H1 (cell line): ENCODE measurements around the gene ZCCHC10. TPM values are rescaled to one million over a fixed set of nuclear protein-coding genes. Genes with fewer than 3 reads are reported as not detected.
"Not testable (repeated sequence)": the region's sequence is repeated elsewhere in the genome, so short reads cannot be mapped to it uniquely, and the experiment has no call there.

Source experiments
- CTCF ChIA-PET: fragments of 300-600 bp; sonication (Branson Sonifier 250); formaldehyde crosslinking; loops from one replicate; lab custom pipeline; 2021; ENCODE audit not compliant: partially characterized antibody; lab: Charles Lee
- POLR2A ChIA-PET: fragments of 300-600 bp; sonication (Branson Sonifier 250); formaldehyde crosslinking; loops from one replicate; lab custom pipeline; 2021; ENCODE audit warnings: inconsistent platforms; ENCODE audit not compliant: partially characterized antibody; lab: Charles Lee
- DNase-seq, 2 experiments: peaks; one replicate each; pipeline versions ENCODE4 v3.0.0 to v3.0.0-alpha.2; 2010 to 2022; ENCODE audit warnings: low spot score in 2 of 2, low read depth in 1 of 2, mixed read lengths in 1 of 2
- FAIRE-seq: peaks from 2 replicates; lab custom pipeline; 2011; peaks lifted over from hg19 to GRCh38; lab: Jason Lieb, UNC
- H2AFZ ChIP-seq: 2 replicates; pipeline ENCODE4 v1.8.1; 2012; ENCODE audit warnings: low read length, inconsistent platforms
- H2AK5ac ChIP-seq: 2 replicates; pipeline ENCODE4 v1.6.1; 2013; ENCODE audit warnings: low read depth, low read length
- H2BK120ac ChIP-seq: replicated peaks from 2 replicates; pipeline ENCODE3; 2013; ENCODE audit warnings: low read depth, low read length, inconsistent platforms
- H2BK12ac ChIP-seq: 2 replicates; pipeline ENCODE4 v1.6.1; 2013; ENCODE audit warnings: low read depth, low read length
- H2BK15ac ChIP-seq: 2 replicates; pipeline ENCODE4 v1.6.1; 2013; ENCODE audit warnings: low read length
- H2BK20ac ChIP-seq: 2 replicates; pipeline ENCODE4 v1.6.1; 2013; ENCODE audit warnings: low read length
- H2BK5ac ChIP-seq: 2 replicates; pipeline ENCODE4 v1.6.1; 2013; ENCODE audit warnings: low read depth, low read length
- H3K14ac ChIP-seq: 2 replicates; pipeline ENCODE4 v1.6.1; 2013; ENCODE audit warnings: inconsistent platforms; ENCODE audit not compliant: insufficient read length
- H3K18ac ChIP-seq: 2 replicates; pipeline ENCODE4 v1.6.1; 2013; ENCODE audit warnings: low read length; ENCODE audit errors: extremely low read depth
- H3K23ac ChIP-seq: 2 replicates; pipeline ENCODE4 v1.6.1; 2013; ENCODE audit warnings: inconsistent platforms; ENCODE audit not compliant: insufficient read length
- H3K23me2 ChIP-seq: 2 replicates; pipeline ENCODE4 v1.6.1; 2013; ENCODE audit warnings: low read depth, low read length
- H3K27ac ChIP-seq: 2 replicates; pipeline ENCODE4 v1.6.1; 2011; ENCODE audit warnings: low read depth, low read length, inconsistent platforms
- H3K27me3 ChIP-seq, 4 experiments: replicated peaks in 1 of 4; 1 replicate in 1 of 4; 2 replicates in 3 of 4; pipeline versions ENCODE4 v1.6.1 to v1.8.1; 2011 to 2013; ENCODE audit warnings: low read length in 3 of 4, mild to moderate bottlenecking in 3 of 4, inconsistent platforms in 2 of 4, mixed read lengths in 2 of 4, moderate library complexity in 1 of 4; ENCODE audit not compliant: control insufficient read depth in 3 of 4, insufficient read depth in 3 of 4; ENCODE audit errors: extremely low read depth in 1 of 4
- H3K36me3 ChIP-seq, 4 experiments: 2 replicates each; pipeline versions ENCODE4 v1.6.1 to v1.8.1; 2011 to 2013; ENCODE audit warnings: mild to moderate bottlenecking in 4 of 4, low read length in 3 of 4, moderate library complexity in 2 of 4, control low read depth in 1 of 4, inconsistent platforms in 1 of 4; ENCODE audit not compliant: insufficient read depth in 4 of 4, control insufficient read depth in 2 of 4
- H3K4ac ChIP-seq: replicated peaks from 2 replicates; pipeline ENCODE3; 2013; ENCODE audit warnings: low read length, low read depth, mixed read lengths, inconsistent platforms; ENCODE audit not compliant: insufficient read length
- H3K4me1 ChIP-seq, 4 experiments: replicated peaks in 1 of 4; 1 replicate in 1 of 4; 2 replicates in 3 of 4; pipeline versions ENCODE4 v1.6.1 to v1.8.1; 2011 to 2013; ENCODE audit warnings: low read length in 3 of 4, inconsistent platforms in 2 of 4, mixed read lengths in 1 of 4; ENCODE audit not compliant: insufficient read depth in 4 of 4, control insufficient read depth in 3 of 4
- H3K4me2 ChIP-seq, 2 experiments: 2 replicates each; pipeline versions ENCODE4 v1.6.1 to v1.8.1; 2011 to 2013; ENCODE audit warnings: low read depth in 2 of 2, low read length in 2 of 2, control low read depth in 1 of 2, inconsistent platforms in 1 of 2, mild to moderate bottlenecking in 1 of 2; ENCODE audit not compliant: insufficient read depth in 1 of 2
- H3K4me3 ChIP-seq, 4 experiments: fragments of 200-600, 300-600 bp in 1 of 4; sonication (generic), shearing (Covaris generic), sonication (Bioruptor Twin) in 1 of 4; 2 replicates each; pipeline versions ENCODE4 v1.5.1 to v1.8.1; 2011 to 2016; ENCODE audit warnings: low read length in 4 of 4, low read depth in 3 of 4, control low read depth in 2 of 4, inconsistent platforms in 2 of 4, mild to moderate bottlenecking in 2 of 4, mixed read lengths in 1 of 4, moderate library complexity in 1 of 4; ENCODE audit not compliant: insufficient read depth in 2 of 4; ENCODE audit errors: extremely low read depth in 1 of 4
- H3K56ac ChIP-seq: replicated peaks from 2 replicates; pipeline ENCODE3; 2013; ENCODE audit warnings: low read depth, mild to moderate bottlenecking, mixed read lengths, low read length, inconsistent platforms; ENCODE audit not compliant: insufficient read length
- H3K79me1 ChIP-seq: 2 replicates; pipeline ENCODE4 v1.6.1; 2013; ENCODE audit warnings: low read depth, low read length, control low read depth
- H3K79me2 ChIP-seq, 2 experiments: 2 replicates each; pipeline versions ENCODE4 v1.6.1 to v1.8.1; 2012 to 2013; ENCODE audit warnings: low read length in 2 of 2, mild to moderate bottlenecking in 2 of 2, inconsistent platforms in 1 of 2; ENCODE audit not compliant: insufficient read depth in 2 of 2, control insufficient read depth in 1 of 2
- H3K9ac ChIP-seq, 4 experiments: replicated peaks in 1 of 4; 1 replicate in 1 of 4; 2 replicates in 3 of 4; pipeline versions ENCODE4 v1.6.1 to v1.8.1; 2011 to 2013; ENCODE audit warnings: low read depth in 3 of 4, low read length in 3 of 4, control low read depth in 2 of 4, mild to moderate bottlenecking in 2 of 4, moderate library complexity in 2 of 4, inconsistent platforms in 1 of 4; ENCODE audit errors: extremely low read depth in 1 of 4
- H3K9me3 ChIP-seq, 2 experiments: 2 replicates each; pipeline versions ENCODE4 v1.6.1 to v1.8.1; 2012 to 2013; ENCODE audit warnings: mild to moderate bottlenecking in 2 of 2, moderate library complexity in 2 of 2, control low read depth in 1 of 2, inconsistent platforms in 1 of 2, low read depth in 1 of 2, low read length in 1 of 2, mixed read lengths in 1 of 2; ENCODE audit not compliant: insufficient read depth in 2 of 2
- H4K20me1 ChIP-seq, 2 experiments: replicated peaks in 1 of 2; 2 replicates each; pipeline versions ENCODE3 to v1.8.1; 2011 to 2013; ENCODE audit warnings: inconsistent platforms in 2 of 2, low read length in 2 of 2, mild to moderate bottlenecking in 1 of 2; ENCODE audit not compliant: insufficient read depth in 2 of 2, control insufficient read depth in 1 of 2
- H4K5ac ChIP-seq: 2 replicates; pipeline ENCODE4 v1.6.1; 2013; ENCODE audit warnings: low read length, low read depth, mixed read lengths, inconsistent platforms; ENCODE audit not compliant: insufficient read length
- H4K8ac ChIP-seq: 2 replicates; pipeline ENCODE4 v1.8.0; 2013; ENCODE audit warnings: mild to moderate bottlenecking, moderate library complexity, low read length, inconsistent platforms; ENCODE audit not compliant: insufficient read depth; ENCODE audit errors: extremely low read depth
- H4K91ac ChIP-seq: replicated peaks from 2 replicates; pipeline ENCODE3; 2013; ENCODE audit warnings: low read length, mixed read lengths, inconsistent platforms; ENCODE audit not compliant: insufficient read length
- WGBS, 2 experiments: shearing (Covaris generic) in 1 of 2; methylation state at CpG; one replicate each; pipeline versions ENCODE4 v1.1.6 to v1.1.7; 2013 to 2015; ENCODE audit warnings: low lambda C conversion rate in 2 of 2, mixed read lengths in 2 of 2, inconsistent platforms in 1 of 2, low coverage in 1 of 2, missing lambda C conversion rate in 1 of 2; ENCODE audit not compliant: insufficient replicate concordance in 2 of 2, insufficient coverage in 1 of 2, insufficient read length in 1 of 2; ENCODE audit errors: extremely low coverage in 1 of 2, missing lambda C conversion rate in 1 of 2; 5-methylcytosine and 5-hydroxymethylcytosine counted together
- polyA plus RNA-seq, 7 experiments: library from polyadenylated mRNA; depleted of rRNA in 3 of 7; stranded (reverse) in 5 of 7; unstranded in 2 of 7; fragments of >200 nt in 5 of 7; fragments of 200-250 nt in 2 of 7; gene quantifications; 1 replicate in 5 of 7; 2 replicates in 1 of 7; 4 replicates in 1 of 7; pipeline versions ENCODE4 v1.2.1 to v1.2.3, GENCODE V29; 2011 to 2013; ENCODE audit warnings: missing spikeins in 2 of 7, mixed read lengths in 2 of 7
- total RNA-seq: library from RNA; stranded (reverse); fragmentation: NEBNext Ultra II Directional; extraction: Animal tissue kit (Norgen Biotek cat#: 25700); gene quantifications from 2 replicates; pipeline ENCODE4 v1.2.1, GENCODE V29; 2021

The ZCCHC10 gene
- total and polyA plus RNA-seq, 2 of the 8 experiments (the other 6 are each of a cell fraction or from before 2014, with no cell fraction given) = 22.4 to 32.9 TPM

- H3K23ac ChIP-seq, H3K18ac ChIP-seq, H3K4ac ChIP-seq, H2AK5ac ChIP-seq, H3K9ac ChIP-seq, H3K4me2 ChIP-seq, H4K91ac ChIP-seq, H2BK5ac ChIP-seq, H4K8ac ChIP-seq, H3K4me3 ChIP-seq, H2BK120ac ChIP-seq, H3K4me1 ChIP-seq, H3K23me2 ChIP-seq, H3K36me3 ChIP-seq, H2BK12ac ChIP-seq, H3K27me3 ChIP-seq, H3K56ac ChIP-seq, H3K14ac ChIP-seq, FAIRE-seq, POLR2A ChIA-PET, H3K27ac ChIP-seq, H4K5ac ChIP-seq, H3K9me3 ChIP-seq, H2BK15ac ChIP-seq, DNase-seq, H2AFZ ChIP-seq, H2BK20ac ChIP-seq, H3K79me1 ChIP-seq: not testable (repeated sequence)
- CTCF ChIA-PET = interaction anchor here (0.7 kb wide), 1 partner anchor 73 kb away, joined by 3 read pairs; no protein-coding TSS in a partner anchor
- peaks cover 5 to 21% of the 10 kb centered on the region in 2 experiments for H4K20me1 ChIP-seq
- 96% methylated on average over 5 of the region's 6 CpGs; no CpG with 5 or more reads in 1 of the 2 experiments for WGBS, 2 experiments
- peaks cover 47 to 92% of the 10 kb centered on the region in 2 experiments for H3K79me2 ChIP-seq
Observed at GRCh38 chr5:132956166-132956799, 70.1 kb downstream of the ZCCHC10 start.
